Renal cortical epithelial cell (primary cell): ENCODE data around the gene PERCC1. TPM values are rescaled to one million over a fixed set of nuclear protein-coding genes. Genes with fewer than 3 reads are reported as not detected.

Experiments
- DNase-seq: peaks from one replicate; pipeline ENCODE4 v3.0.0-alpha.2; 2011; ENCODE audit warnings: low read depth
- total RNA-seq: library from RNA; depleted of rRNA; stranded (reverse); fragments of >200 nt; gene quantifications from 2 replicates; pipeline ENCODE4 v1.2.3, GENCODE V29; 2014

Gene PERCC1
- total RNA-seq, 1 donor from 2014 or later = not detected

- DNase-seq = no peak
These were observed 19.3 kb downstream of the PERCC1 start for GRCh38 chr16:1450218-1450617.

GRCh38 chr16:1450841-1451240 lies 20.0 kb downstream of the PERCC1 start:
- no peak for DNase-seq

- DNase-seq = no peak
These were observed 21.0 kb downstream of the PERCC1 start for GRCh38 chr16:1451702-1452392.

- no peak for DNase-seq
These were observed 21.7 kb downstream of the PERCC1 start for GRCh38 chr16:1452530-1452929.

- DNase-seq = no peak
These were observed 22.4 kb downstream of the PERCC1 start for GRCh38 chr16:1453316-1453715.

GRCh38 chr16:1454561-1454960 lies 23.7 kb downstream of the PERCC1 start:
- DNase-seq = no peak

- no peak for DNase-seq
These were observed 24.6 kb downstream of the PERCC1 start for GRCh38 chr16:1455190-1456171.

- no peak for DNase-seq
These were observed 26.1 kb downstream of the PERCC1 start for GRCh38 chr16:1456951-1457350.

GRCh38 chr16:1457489-1458245 lies 26.8 kb downstream of the PERCC1 start:
- no peak for DNase-seq

GRCh38 chr16:1458336-1458976 lies 27.6 kb downstream of the PERCC1 start:
- DNase-seq = no peak

GRCh38 chr16:1458977-1459341 lies 28.1 kb downstream of the PERCC1 start:
- DNase-seq = no peak

GRCh38 chr16:1459967-1460366 lies 29.1 kb downstream of the PERCC1 start:
- no peak for DNase-seq

GRCh38 chr16:1460602-1461138 lies 29.8 kb downstream of the PERCC1 start:
- no peak for DNase-seq

- no peak for DNase-seq
These were observed 30.3 kb downstream of the PERCC1 start for GRCh38 chr16:1461146-1461545.

- DNase-seq = no peak
These were observed 33.5 kb downstream of the PERCC1 start for GRCh38 chr16:1464196-1464893.

- DNase-seq = no peak
These were observed 34.2 kb downstream of the PERCC1 start for GRCh38 chr16:1464894-1465566.

- no peak for DNase-seq
These were observed 34.7 kb downstream of the PERCC1 start for GRCh38 chr16:1465567-1465915.

GRCh38 chr16:1466054-1466453 lies 35.2 kb downstream of the PERCC1 start:
- no peak for DNase-seq

GRCh38 chr16:1466968-1467521 lies 36.2 kb downstream of the PERCC1 start:
- peak; percentile 34 for DNase-seq

- DNase-seq = no peak
These were observed 37.5 kb downstream of the PERCC1 start for GRCh38 chr16:1468426-1468810.
